Left renal cortex interstitium (tissue), 4 donors: Measurements from ENCODE around the gene KIF27. TPM values are rescaled to one million over a fixed set of nuclear protein-coding genes. Genes with fewer than 3 reads are reported as not detected.
"Not testable (repeated sequence)": the region's sequence is repeated elsewhere in the genome, so short reads cannot be mapped to it uniquely, and the experiment has no call there.

Source experiments
- DNase-seq, 4 donors: peaks; one replicate each; pipeline ENCODE4 v3.0.0-alpha.2; 2013; ENCODE audit warnings: low read depth in 4 of 4, low spot score in 2 of 4, missing footprints in 1 of 4
- polyA plus RNA-seq, 4 donors: library from polyadenylated mRNA; unstranded; fragments of 120-200 nt; gene quantifications; one replicate each; pipeline ENCODE4 v1.2.1, GENCODE V29; 2013; ENCODE audit not compliant: insufficient read length in 4 of 4

The KIF27 gene
- polyA plus RNA-seq, 4 donors, result 17.0 to 25.1 (median 20.6) TPM

GRCh38 chr9:83932851-83933250, 11.6 kb upstream of the KIF27 start:
- DNase-seq, result no peak

GRCh38 chr9:83932011-83932410, 10.8 kb upstream of the KIF27 start:
- no peak for DNase-seq

- no peak for DNase-seq
These were observed 9.6 kb upstream of the KIF27 start for GRCh38 chr9:83930881-83931280.

- DNase-seq, result no peak
These were observed 6.4 kb upstream of the KIF27 start for GRCh38 chr9:83927591-83927990.

GRCh38 chr9:83920469-83920926, 734 bp downstream of the KIF27 start:
- peak in 3 of 4 donors; percentile 45 to 67 (median 57) for DNase-seq

- no peak for DNase-seq
These were observed 2.1 kb downstream of the KIF27 start for GRCh38 chr9:83919111-83919510.

- not testable (repeated sequence) for DNase-seq
These were observed 9.0 kb downstream of the KIF27 start for GRCh38 chr9:83912194-83912593.

GRCh38 chr9:83906144-83906543, 15.1 kb downstream of the KIF27 start:
- no peak for DNase-seq

- not testable (repeated sequence) for DNase-seq
These were observed 20.6 kb downstream of the KIF27 start for GRCh38 chr9:83900615-83901014.

GRCh38 chr9:83894301-83894700, 26.9 kb downstream of the KIF27 start:
- not testable (repeated sequence) for DNase-seq

GRCh38 chr9:83886498-83886897, 34.7 kb downstream of the KIF27 start:
- not testable (repeated sequence) for DNase-seq

GRCh38 chr9:83885559-83886240, 35.5 kb downstream of the KIF27 start:
- DNase-seq, result not testable (repeated sequence)

GRCh38 chr9:83881687-83882408, 39.4 kb downstream of the KIF27 start:
- DNase-seq, result not testable (repeated sequence)

GRCh38 chr9:83875559-83875958, 45.7 kb downstream of the KIF27 start:
- not testable (repeated sequence) for DNase-seq

- DNase-seq, result not testable (repeated sequence)
These were observed 71.3 kb downstream of the KIF27 start for GRCh38 chr9:83849895-83850294.

GRCh38 chr9:83837070-83837643, 84.1 kb downstream of the KIF27 start:
- DNase-seq, result not testable (repeated sequence)

GRCh38 chr9:83830426-83831071, 90.7 kb downstream of the KIF27 start:
- not testable (repeated sequence) for DNase-seq

- DNase-seq, result not testable (repeated sequence)
These were observed 96.1 kb downstream of the KIF27 start for GRCh38 chr9:83824986-83825623.

- DNase-seq, result peak in 3 of 4 donors; percentile 9 to 49 (median 31)
These were observed 103.6 kb downstream of the KIF27 start, which contains the start of gene GKAP1 for GRCh38 chr9:83817356-83818278. Gene GKAP1 (minus strand): TSS chr9:83817769. CDS start chr9:83806517, 11,252 bp downstream.
